Ectodermal cell (in vitro differentiated cells): Measurements from ENCODE around the gene SPACA7.
"Not testable (repeated sequence)": the region's sequence is repeated elsewhere in the genome, so short reads cannot be mapped to it uniquely, and the experiment has no call there.

ENCODE experiments used
- H3K27ac ChIP-seq: 2 replicates; pipeline ENCODE4 v1.7.0; 2013; ENCODE audit warnings: mild to moderate bottlenecking, low read depth, low read length; ENCODE audit not compliant: insufficient read depth, poor library complexity, severe bottlenecking
- H3K27me3 ChIP-seq: 2 replicates; pipeline ENCODE4 v1.7.0; 2013; ENCODE audit warnings: mild to moderate bottlenecking, low read length; ENCODE audit not compliant: insufficient read depth, control insufficient read depth, poor library complexity, severe bottlenecking
- H3K36me3 ChIP-seq: one replicate; pipeline ENCODE4 v1.7.0; 2013; ENCODE audit warnings: low read length; ENCODE audit not compliant: control insufficient read depth, insufficient read depth
- H3K4me1 ChIP-seq: one replicate; pipeline ENCODE4 v1.7.0; 2013; ENCODE audit warnings: low read length; ENCODE audit not compliant: control insufficient read depth, insufficient read depth
- H3K4me3 ChIP-seq: 2 replicates; pipeline ENCODE4 v1.7.0; 2013; ENCODE audit warnings: low read depth, low read length, control low read depth; ENCODE audit not compliant: insufficient read depth
- H3K9me3 ChIP-seq: 2 replicates; pipeline ENCODE4 v1.7.0; 2013; ENCODE audit warnings: mild to moderate bottlenecking, low read length, moderate library complexity; ENCODE audit not compliant: control insufficient read depth
- WGBS, 2 experiments: methylation state at CpG; one replicate each; pipeline ENCODE4 v1.1.7; 2013; ENCODE audit warnings: missing lambda C conversion rate in 2 of 2; 5-methylcytosine and 5-hydroxymethylcytosine counted together

The SPACA7 gene

GRCh38 chr13:112416647-112417046 is 40.5 kb downstream of the SPACA7 start:
- Histone ChIP-seq H3K27ac (no peak overlapping the region), H3K36me3 (no peaks in the 10 kb centered on the region), H3K4me1 (no peaks in the 10 kb centered on the region), H3K4me3 (no peak overlapping the region), H3K27me3 (no peaks in the 10 kb centered on the region), H3K9me3 (peaks cover 8% of the 10 kb centered on the region)
- WGBS, 2 experiments, result 89% methylated on average over 1 of the region's 1 CpG; no CpG with 5 or more reads in 1 of the 2 experiments

- Histone ChIP-seq H3K27ac (no peak overlapping the region), H3K27me3 (no peaks in the 10 kb centered on the region), H3K36me3 (no peaks in the 10 kb centered on the region), H3K9me3 (peaks cover 8% of the 10 kb centered on the region), H3K4me3 (no peak overlapping the region), H3K4me1 (no peaks in the 10 kb centered on the region)
Observed at GRCh38 chr13:112417079-112417478, 40.9 kb downstream of the SPACA7 start.

GRCh38 chr13:112424098-112424497 is 47.9 kb downstream of the SPACA7 start:
- H3K4me3 ChIP-seq, result no peak overlapping the region
- WGBS, 2 experiments, result 85 to 88% methylated on average over 14 of the region's 14 CpGs
- no peak overlapping the region for H3K27ac ChIP-seq
- peaks cover 4% of the 10 kb centered on the region for H3K9me3 ChIP-seq
- no peaks in the 10 kb centered on the region for H3K4me1 ChIP-seq
- no peaks in the 10 kb centered on the region for H3K27me3 ChIP-seq
- no peaks in the 10 kb centered on the region for H3K36me3 ChIP-seq

GRCh38 chr13:112428704-112429103 is 52.5 kb downstream of the SPACA7 start:
- no peaks in the 10 kb centered on the region for H3K9me3 ChIP-seq

GRCh38 chr13:112431734-112432133 is 55.6 kb downstream of the SPACA7 start:
- no peaks in the 10 kb centered on the region for H3K27me3 ChIP-seq
- 81 to 87% methylated on average over 5 of the region's 5 CpGs for WGBS, 2 experiments
- H3K4me3 ChIP-seq, result no peak overlapping the region
- no peak overlapping the region for H3K27ac ChIP-seq
- no peaks in the 10 kb centered on the region for H3K9me3 ChIP-seq
- H3K36me3 ChIP-seq, result no peaks in the 10 kb centered on the region
- H3K4me1 ChIP-seq, result no peaks in the 10 kb centered on the region

More at GRCh38 chr13:112428704-112429103, 52.5 kb downstream of the SPACA7 start:
- no peaks in the 10 kb centered on the region for H3K27me3 ChIP-seq
- no peak overlapping the region for H3K4me3 ChIP-seq
- H3K27ac ChIP-seq, result no peak overlapping the region
- H3K36me3 ChIP-seq, result no peaks in the 10 kb centered on the region
- H3K4me1 ChIP-seq, result no peaks in the 10 kb centered on the region

GRCh38 chr13:112432734-112433133 is 56.6 kb downstream of the SPACA7 start:
- H3K27me3 ChIP-seq, H3K4me1 ChIP-seq, H3K9me3 ChIP-seq, H3K4me3 ChIP-seq, H3K27ac ChIP-seq, H3K36me3 ChIP-seq: not testable (repeated sequence)
- 87 to 93% methylated on average over 4 of the region's 5 CpGs for WGBS, 2 experiments

GRCh38 chr13:112433517-112433916 is 57.4 kb downstream of the SPACA7 start:
- H3K4me1 ChIP-seq, H3K27me3 ChIP-seq, H3K36me3 ChIP-seq, H3K4me3 ChIP-seq, H3K9me3 ChIP-seq, H3K27ac ChIP-seq: not testable (repeated sequence)
- 90% methylated on average over 16 of the region's 16 CpGs for WGBS, 2 experiments

GRCh38 chr13:112434032-112434431 is 57.9 kb downstream of the SPACA7 start:
- Histone ChIP-seq H3K9me3 (peaks cover 4% of the 10 kb centered on the region), H3K36me3 (no peaks in the 10 kb centered on the region), H3K4me3 (no peak overlapping the region), H3K4me1 (no peaks in the 10 kb centered on the region), H3K27me3 (no peaks in the 10 kb centered on the region), H3K27ac (no peak overlapping the region)
- WGBS, 2 experiments, result 93 to 94% methylated on average over 13 of the region's 13 CpGs

GRCh38 chr13:112434937-112435523 is 58.9 kb downstream of the SPACA7 start:
- H3K36me3 ChIP-seq, result no peaks in the 10 kb centered on the region
- H3K4me1 ChIP-seq, result no peaks in the 10 kb centered on the region
- no peak overlapping the region for H3K4me3 ChIP-seq
- no peaks in the 10 kb centered on the region for H3K27me3 ChIP-seq
- H3K27ac ChIP-seq, result no peak overlapping the region
- peaks cover 4% of the 10 kb centered on the region for H3K9me3 ChIP-seq
- 91 to 95% methylated on average over 12 of the region's 12 CpGs for WGBS, 2 experiments

GRCh38 chr13:112435973-112436372 is 59.8 kb downstream of the SPACA7 start:
- Histone ChIP-seq H3K4me1 (no peaks in the 10 kb centered on the region), H3K9me3 (peaks cover 4% of the 10 kb centered on the region), H3K4me3 (no peak overlapping the region), H3K27me3 (no peaks in the 10 kb centered on the region), H3K36me3 (no peaks in the 10 kb centered on the region), H3K27ac (no peak overlapping the region)
- WGBS, 2 experiments, result 94% methylated on average over 9 of the region's 9 CpGs

- Histone ChIP-seq H3K9me3 (peaks cover 4% of the 10 kb centered on the region), H3K27ac (no peak overlapping the region), H3K4me1 (peaks cover 1% of the 10 kb centered on the region), H3K4me3 (no peak overlapping the region), H3K36me3 (no peaks in the 10 kb centered on the region), H3K27me3 (no peaks in the 10 kb centered on the region)
- WGBS, 2 experiments, result 88 to 96% methylated on average over 1 of the region's 1 CpG
Observed at GRCh38 chr13:112438094-112438493, 61.9 kb downstream of the SPACA7 start.
